IPS-11a (cell line): ENCODE data around the gene NAV3.

Experiments used
- H3K4me3 ChIP-seq: one replicate; pipeline ENCODE4 v1.5.1; 2013; ENCODE audit warnings: low read depth, low read length, control low read depth

NAV3 gene

DNA sequence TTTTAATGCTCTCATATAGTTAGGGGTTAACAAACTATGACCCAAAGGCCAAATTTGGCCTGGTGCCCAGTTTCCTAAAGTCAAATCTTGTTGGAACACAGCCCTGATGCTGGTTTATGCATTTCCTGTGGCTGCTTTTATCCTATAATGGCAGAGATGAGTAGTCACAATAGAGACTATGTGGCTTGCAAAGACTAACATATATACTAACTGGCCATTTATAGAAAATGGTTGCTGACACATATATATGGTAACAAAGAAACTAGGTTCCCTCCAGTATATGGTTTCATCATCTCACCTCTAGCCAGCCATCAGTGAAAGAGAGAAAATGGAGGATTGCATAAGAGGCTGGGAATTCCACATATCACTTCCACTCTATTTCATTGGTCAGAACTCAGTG, 10.8 kb downstream of the NAV3 start:
- H3K4me3 ChIP-seq = no peak overlapping the region

GRCh38 chr12:77842430-77842829, 11.7 kb downstream of the NAV3 start:
- no peak overlapping the region for H3K4me3 ChIP-seq

GRCh38 chr12:77845831-77846230, 15.1 kb downstream of the NAV3 start:
- H3K4me3 ChIP-seq = no peak overlapping the region

DNA sequence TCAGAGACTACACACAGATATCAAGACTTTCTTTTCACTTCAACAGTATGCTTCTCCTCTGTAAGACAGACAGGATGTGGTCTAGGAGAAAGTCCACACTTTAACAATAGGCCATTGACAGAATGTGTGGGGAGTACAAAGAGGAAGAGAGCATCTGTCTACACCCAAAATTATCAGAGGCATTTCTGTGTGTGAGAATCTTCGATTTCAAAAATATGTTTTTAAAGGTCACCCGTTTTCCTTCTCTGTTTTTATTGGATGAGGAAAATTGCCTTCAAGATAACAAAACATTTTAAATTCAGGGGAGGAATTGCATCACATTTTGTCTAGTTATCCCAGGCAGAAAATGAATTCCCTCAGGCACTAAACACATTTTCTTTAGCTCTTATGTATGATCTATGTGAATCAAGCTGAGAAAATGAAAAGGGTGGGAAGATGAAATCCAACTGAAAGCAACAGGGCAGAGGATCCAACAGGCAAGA, 16.4 kb downstream of the NAV3 start:
- H3K4me3 ChIP-seq = no peak overlapping the region

- H3K4me3 ChIP-seq = no peak overlapping the region
Observed at GRCh38 chr12:77847680-77848431, 17.2 kb downstream of the NAV3 start.

DNA sequence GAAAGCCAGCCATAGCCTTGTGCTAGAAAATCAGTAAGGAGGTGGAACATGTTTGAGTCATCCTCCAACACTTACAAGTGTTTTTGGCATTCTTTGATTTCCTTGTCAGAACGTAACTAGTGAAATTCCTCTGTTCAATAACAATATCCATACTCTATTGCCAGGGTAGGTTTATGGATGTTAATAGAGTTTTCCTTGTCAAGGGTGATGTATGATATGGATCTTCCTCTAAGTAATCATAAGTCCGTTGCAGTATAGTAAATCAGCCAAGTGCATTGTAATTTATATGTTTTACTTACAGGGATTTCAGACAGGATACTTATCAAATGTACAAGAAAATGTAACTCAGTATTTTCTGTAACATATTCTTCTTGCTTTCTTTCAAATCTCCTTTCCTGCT, 19.4 kb downstream of the NAV3 start:
- H3K4me3 ChIP-seq = no peak overlapping the region

GRCh38 chr12:77850698-77851097, 20.0 kb downstream of the NAV3 start:
- no peak overlapping the region for H3K4me3 ChIP-seq

- H3K4me3 ChIP-seq = no peak overlapping the region
Observed at GRCh38 chr12:77855548-77855947, 24.9 kb downstream of the NAV3 start.

GRCh38 chr12:77861317-77861716, 30.6 kb downstream of the NAV3 start:
- H3K4me3 ChIP-seq = no peak overlapping the region

- no peak overlapping the region for H3K4me3 ChIP-seq
Observed at GRCh38 chr12:77865178-77865577, 34.5 kb downstream of the NAV3 start.

DNA sequence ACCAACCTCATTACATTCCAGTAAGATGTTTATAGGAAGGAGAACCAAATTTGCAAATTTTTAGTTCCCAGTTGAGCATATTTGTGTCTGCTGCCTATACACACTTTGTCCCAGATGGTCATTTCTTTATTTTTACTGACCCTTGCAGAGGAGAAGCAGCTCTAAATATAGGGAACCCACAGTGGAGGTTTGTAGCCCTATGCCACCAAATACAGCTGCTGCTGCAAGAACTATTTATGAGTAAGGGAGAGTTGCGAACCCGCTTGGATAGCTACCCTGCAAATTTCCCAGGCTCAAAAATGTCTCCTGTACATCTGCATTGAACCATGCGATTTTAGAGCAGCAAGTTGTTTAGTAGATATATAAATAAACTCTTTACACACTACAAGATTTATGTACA, 48.2 kb downstream of the NAV3 start:
- H3K4me3 ChIP-seq = no peak overlapping the region

DNA sequence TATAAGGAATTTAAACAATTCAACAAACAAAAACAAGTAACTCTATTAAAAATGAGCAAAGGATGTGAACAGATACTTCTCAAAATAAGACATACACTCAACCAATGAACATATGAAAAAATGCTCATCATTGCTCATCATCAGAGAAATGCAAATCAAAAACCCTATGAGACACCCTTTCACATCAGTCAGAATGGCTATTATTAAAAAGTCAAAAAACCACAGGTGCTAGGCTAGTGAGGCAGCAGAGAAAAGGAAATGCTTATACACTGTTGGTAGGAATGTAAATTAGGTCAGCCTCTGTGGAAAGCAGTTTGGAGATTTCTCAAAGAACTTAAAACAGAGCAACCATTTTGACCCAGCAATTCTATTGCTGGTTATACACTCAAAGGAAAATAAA, 52.0 kb downstream of the NAV3 start:
- H3K4me3 ChIP-seq = no peak overlapping the region

DNA sequence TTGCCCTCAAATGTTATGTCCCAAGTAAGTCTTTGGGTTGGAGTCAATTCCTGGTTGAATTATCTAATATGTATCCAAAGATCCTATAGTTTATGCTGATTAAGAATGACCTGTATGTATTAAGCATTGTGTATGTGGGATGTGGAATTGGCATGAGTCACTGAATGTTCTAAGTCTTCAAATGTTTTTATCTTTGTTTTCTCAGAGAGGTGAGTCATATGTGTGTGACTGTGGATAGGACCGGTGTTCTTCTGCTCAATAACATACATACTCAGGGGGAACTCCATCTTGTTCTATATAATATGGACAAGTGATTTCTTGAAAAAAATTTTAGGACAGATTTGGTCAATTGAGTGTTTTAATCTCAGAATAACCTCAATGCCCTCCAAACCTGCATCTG, 57.9 kb downstream of the NAV3 start:
- no peak overlapping the region for H3K4me3 ChIP-seq

- H3K4me3 ChIP-seq = no peak overlapping the region
Observed at GRCh38 chr12:77891518-77892147, 60.9 kb downstream of the NAV3 start.

- H3K4me3 ChIP-seq = no peak overlapping the region
Observed at GRCh38 chr12:77893918-77894317, 63.2 kb downstream of the NAV3 start.

DNA sequence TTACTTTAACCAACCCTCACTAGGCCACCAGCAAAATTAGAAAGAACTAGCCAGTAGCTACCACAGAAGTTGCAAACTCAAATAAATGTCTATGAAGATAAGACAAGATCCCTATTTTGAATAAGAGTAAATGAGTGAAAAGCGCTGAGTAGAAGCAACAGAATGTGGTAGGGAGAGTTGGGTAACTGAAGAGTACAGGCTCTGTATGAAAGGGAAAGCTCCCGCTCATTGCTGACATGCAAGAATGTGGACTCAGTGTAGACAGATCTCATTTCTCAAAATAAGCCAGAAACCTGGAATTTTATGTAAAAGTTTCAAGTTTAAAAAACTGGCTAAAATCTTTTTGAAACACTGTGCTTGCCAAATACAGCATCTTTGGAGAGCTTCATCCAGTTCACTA, 63.9 kb downstream of the NAV3 start:
- no peak overlapping the region for H3K4me3 ChIP-seq

DNA sequence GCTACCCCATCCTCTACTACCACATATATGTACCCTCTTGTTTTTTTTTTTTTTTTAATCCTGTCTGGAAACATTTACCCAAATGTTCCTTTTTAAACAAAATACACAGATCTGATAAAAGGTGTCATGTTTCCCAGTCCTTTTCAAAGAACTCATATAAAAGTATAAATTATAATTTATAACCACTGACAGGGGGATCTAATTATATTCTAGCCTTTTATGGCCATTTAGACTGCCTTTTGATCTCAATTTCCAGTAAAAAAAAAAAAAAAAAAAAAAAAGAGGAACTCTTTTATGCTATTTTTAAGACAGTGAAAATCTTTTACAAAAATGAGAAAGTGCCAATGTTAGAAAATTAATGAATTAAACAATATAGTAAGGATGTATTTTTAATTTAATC, 65.0 kb downstream of the NAV3 start:
- H3K4me3 ChIP-seq = no peak overlapping the region

DNA sequence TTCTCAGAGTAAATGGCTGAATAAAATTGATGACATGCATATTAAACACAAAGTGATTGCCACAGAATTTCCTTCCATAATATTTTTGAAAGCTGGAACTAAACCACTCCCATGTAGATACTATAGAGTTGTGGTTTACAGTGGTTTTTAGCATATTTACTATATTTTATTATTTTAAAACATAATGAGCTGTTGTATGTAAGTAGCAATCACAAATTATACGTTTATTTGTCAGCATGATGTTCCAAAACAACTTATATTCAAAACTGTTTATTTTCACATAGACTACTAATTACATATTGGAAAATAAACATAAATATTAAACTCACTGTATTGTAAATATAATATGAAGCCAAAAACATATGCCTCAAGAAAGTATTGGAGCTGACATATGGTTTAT, 77.2 kb downstream of the NAV3 start:
- H3K4me3 ChIP-seq = no peak overlapping the region

DNA sequence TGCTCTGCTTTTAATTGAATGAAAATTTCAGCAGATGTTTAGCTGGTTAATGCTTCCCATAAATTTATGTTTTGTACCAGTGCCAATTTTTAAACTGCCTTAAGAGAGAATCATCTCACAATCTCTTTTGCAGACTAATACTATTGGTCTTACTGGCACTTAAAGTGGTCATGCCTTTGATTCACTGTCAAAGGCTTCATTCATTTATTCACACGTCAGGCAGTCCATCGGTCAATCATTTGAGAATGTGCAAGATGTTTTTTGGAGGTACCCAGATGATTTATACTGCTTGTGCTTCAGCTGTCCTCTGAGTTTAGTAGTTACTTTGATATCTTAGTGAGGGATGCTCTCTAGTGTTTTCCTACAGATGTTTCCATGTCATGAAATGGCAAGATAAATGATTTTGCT, 83.4 kb downstream of the NAV3 start:
- no peak overlapping the region for H3K4me3 ChIP-seq

DNA sequence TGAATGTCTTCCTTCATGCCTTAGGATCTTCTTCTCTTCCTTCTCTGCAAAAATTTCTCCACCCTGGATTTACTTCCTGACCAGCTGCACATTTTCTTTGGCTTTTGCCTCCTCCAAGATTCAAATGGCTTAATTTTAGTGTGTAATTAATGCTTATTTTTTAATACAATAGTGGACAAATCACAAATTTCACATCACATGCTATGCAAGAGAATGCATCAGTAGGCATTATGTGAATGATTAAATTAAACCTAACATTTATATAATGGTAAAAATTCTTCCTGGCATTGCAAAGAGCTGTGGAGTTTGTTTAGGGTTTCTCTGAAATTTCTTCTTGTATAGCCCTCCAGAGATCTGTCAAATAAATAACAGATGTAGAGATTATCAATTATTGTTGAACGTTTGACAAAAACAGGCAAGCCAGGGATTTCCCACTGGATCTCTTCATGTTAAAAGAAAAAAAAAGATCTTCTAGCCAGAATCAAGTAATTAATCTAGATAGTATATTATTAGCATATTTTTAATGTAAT, 84.4 kb downstream of the NAV3 start:
- no peak overlapping the region for H3K4me3 ChIP-seq

DNA sequence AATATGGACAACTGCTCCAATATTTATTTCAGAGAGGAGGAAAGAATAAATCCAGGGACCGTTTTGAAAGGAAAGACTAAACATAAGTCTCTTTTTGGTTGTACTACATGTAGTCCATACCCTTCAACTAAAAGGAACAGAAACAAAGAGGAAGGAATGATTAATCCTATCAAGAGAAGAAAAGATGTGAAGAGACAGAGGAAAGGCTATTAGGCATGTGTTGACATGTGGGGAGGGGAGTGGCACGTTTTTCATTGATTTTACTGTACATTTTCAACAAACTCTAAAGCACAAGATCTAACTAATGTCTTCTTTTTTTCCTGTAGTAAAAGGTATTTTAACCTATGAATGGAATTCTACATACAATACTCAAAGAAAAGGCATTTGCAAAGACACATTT, 85.6 kb downstream of the NAV3 start:
- no peak overlapping the region for H3K4me3 ChIP-seq

GRCh38 chr12:77918046-77918445, 87.4 kb downstream of the NAV3 start:
- no peak overlapping the region for H3K4me3 ChIP-seq
